CD4-positive, alpha-beta T cell (primary cell): Measurements from ENCODE around the gene WNK2. TPM values are rescaled to one million over a fixed set of nuclear protein-coding genes. Genes with fewer than 3 reads are reported as not detected.
A peak's percentile ranks its signal among the peaks of the same experiment; 100 is the strongest.

ENCODE experiments used
- ATAC-seq: fragments of 200-7000 bp; cut with Tn5 transposase; one replicate; pipeline ENCODE4 v1.10.0; 2022; ENCODE audit warnings: mild to moderate bottlenecking; ENCODE audit not compliant: poor library complexity
- CTCF ChIA-PET: fragments of 350-600 bp; sonication (Branson Sonifier 250); formaldehyde crosslinking; loops from one replicate; lab custom pipeline; 2021; ENCODE audit warnings: antibody characterized with exemption, inconsistent platforms; lab: Charles Lee
- POLR2A ChIA-PET: fragments of 350-600 bp; sonication (Branson Sonifier 250); formaldehyde crosslinking; loops from one replicate; lab custom pipeline; 2021; ENCODE audit warnings: antibody characterized with exemption, inconsistent platforms; lab: Charles Lee
- DNase-seq, 14 experiments: peaks; one replicate each; pipeline ENCODE4 v3.0.0-alpha.2; 2013 to 2020; ENCODE audit warnings: mixed read lengths in 2 of 14
- H3K27ac ChIP-seq, 2 donors: one replicate each; pipeline versions ENCODE4 v1.5.1 to v1.7.0; 2013; ENCODE audit warnings: low read length in 2 of 2, low read depth in 1 of 2, mild to moderate bottlenecking in 1 of 2
- H3K27me3 ChIP-seq, 2 experiments: 1 replicate in 1 of 2; 2 replicates in 1 of 2; pipeline versions ENCODE4 v1.6.1 to v1.7.0; 2013; ENCODE audit warnings: low read length in 2 of 2, control low read depth in 1 of 2, mild to moderate bottlenecking in 1 of 2, moderate library complexity in 1 of 2; ENCODE audit not compliant: insufficient read depth in 2 of 2, control insufficient read depth in 1 of 2
- H3K36me3 ChIP-seq: one replicate; pipeline ENCODE4 v1.6.1; 2013; ENCODE audit warnings: low read length, control low read depth; ENCODE audit not compliant: insufficient read depth
- H3K4me1 ChIP-seq: one replicate; pipeline ENCODE4 v1.6.1; 2013; ENCODE audit warnings: low read length, control low read depth; ENCODE audit not compliant: insufficient read depth
- H3K4me3 ChIP-seq: one replicate; pipeline ENCODE4 v1.5.1; 2013; ENCODE audit warnings: mild to moderate bottlenecking, low read length, moderate library complexity
- H3K9me3 ChIP-seq, 2 experiments: 1 replicate in 1 of 2; 2 replicates in 1 of 2; pipeline versions ENCODE4 v1.6.1 to v1.7.0; 2013; ENCODE audit warnings: low read length in 2 of 2, mild to moderate bottlenecking in 2 of 2, control low read depth in 1 of 2, moderate library complexity in 1 of 2; ENCODE audit not compliant: control insufficient read depth in 1 of 2, insufficient read depth in 1 of 2
- H3K27ac Mint-ChIP-seq: one replicate; pipeline ENCODE4 v1.8.0; 2020; ENCODE audit warnings: mixed read lengths
- H3K27me3 Mint-ChIP-seq: one replicate; pipeline ENCODE4 v1.8.0; 2021; ENCODE audit warnings: mixed read lengths
- H3K36me3 Mint-ChIP-seq: one replicate; pipeline ENCODE4 v1.8.0; 2021; ENCODE audit warnings: low read depth, mixed read lengths
- H3K4me1 Mint-ChIP-seq: one replicate; pipeline ENCODE4 v1.8.0; 2021; ENCODE audit warnings: low read depth, mixed read lengths
- H3K4me3 Mint-ChIP-seq: one replicate; pipeline ENCODE4 v1.8.0; 2020; ENCODE audit warnings: mild to moderate bottlenecking, mixed read lengths
- H3K9me3 Mint-ChIP-seq: one replicate; pipeline ENCODE4 v1.8.0; 2020; ENCODE audit warnings: mixed read lengths
- intact Hi-C, 2 experiments: fragments of 100-400 bp; cut with DNase I in 1 of 2; cut with micrococcal nuclease in 1 of 2; formaldehyde crosslinking; loops; one replicate each; pipeline versions ENCODE4 v1.15.1 to v1.9.0; 2023 to 2025; cut with DNase I, micrococcal nuclease
- total RNA-seq, 174 experiments: library from RNA in 2 of 174; stranded (reverse) in 2 of 174; gene quantifications; one replicate each; pipeline ENCODE4 v1.2.3 and lab custom pipeline; 2021 to 2026
- TF ChIP-seq, protein P1 (sequence below): fragments of 200-600 bp; IDR thresholded peaks from one replicate; pipeline ENCODE4 v1.8.0; 2022; ENCODE audit warnings: antibody characterized with exemption, mild to moderate bottlenecking

WNK2 gene
- total RNA-seq, 2 experiments from 2014 or later = 0.19 to 0.22 TPM

DNA sequence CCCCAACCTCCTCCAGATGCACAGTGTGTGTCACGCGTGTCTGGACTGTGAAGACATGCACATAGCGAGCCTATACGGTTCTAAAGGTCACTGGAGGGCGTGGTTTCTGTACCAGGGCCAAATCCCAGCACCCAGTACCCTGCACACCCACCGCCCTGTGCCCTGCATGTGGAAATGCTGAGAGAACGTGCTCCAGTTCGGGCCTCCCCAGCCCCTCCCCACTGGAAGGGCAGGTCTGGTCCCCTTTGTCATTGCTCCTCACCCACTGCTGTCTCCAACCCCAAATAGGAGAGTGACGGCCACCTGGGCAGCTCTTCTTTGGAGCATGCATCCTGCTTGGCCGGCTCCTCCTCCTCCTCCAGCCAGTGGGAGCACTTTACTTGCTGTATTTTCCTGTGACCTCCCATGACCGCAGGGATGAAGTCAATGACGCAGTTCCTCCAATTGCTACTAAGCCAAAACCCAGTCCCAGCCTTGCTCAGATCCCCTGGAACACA lies 116.7 kb downstream of the WNK2 start:
- CTCF ChIA-PET = no interaction called here

DNA sequence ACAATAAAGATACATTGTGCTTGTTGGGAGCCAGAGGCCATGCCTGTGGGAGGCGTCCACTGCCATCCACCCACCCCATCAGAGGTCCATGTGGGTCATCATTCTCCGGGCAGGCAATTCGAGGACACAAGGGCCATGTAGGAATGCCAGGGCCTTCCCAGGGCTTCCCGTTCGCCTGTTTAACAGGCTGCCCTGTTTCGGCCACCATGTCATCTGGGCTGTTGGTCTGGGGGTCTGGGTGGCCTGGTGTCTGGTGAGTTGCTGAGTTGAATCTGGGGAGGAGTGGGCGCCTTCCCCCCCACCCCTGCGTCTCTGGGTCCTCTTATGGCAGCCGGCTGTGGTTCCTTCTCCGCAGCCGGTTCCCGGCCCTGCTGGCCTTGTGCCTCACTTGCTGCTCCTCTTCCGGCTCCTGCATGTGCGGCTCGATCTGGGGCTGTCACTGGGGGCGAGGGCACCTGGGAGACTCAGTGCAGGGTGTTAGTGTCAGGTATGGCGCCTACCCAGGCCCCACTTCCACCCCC lies 117.4 kb downstream of the WNK2 start:
- POLR2A ChIA-PET = no interaction called here

More for the DNA sequence above, 116.7 kb downstream of the WNK2 start:
- Mint-ChIP-seq H3K9me3 (no peaks in the 10 kb centered on the region), H3K27me3 (no peaks in the 10 kb centered on the region), H3K4me3 (no peak overlapping the region), H3K27ac (no peak overlapping the region), H3K4me1 (peaks cover 10% of the 10 kb centered on the region), H3K36me3 (no peaks in the 10 kb centered on the region)
- no peak overlapping the region for H3K27ac ChIP-seq
- no peaks in the 10 kb centered on the region for H3K27me3 ChIP-seq
- peaks cover 0 to 6% of the 10 kb centered on the region in 2 experiments for H3K9me3 ChIP-seq
- peaks cover 12% of the 10 kb centered on the region for H3K4me1 ChIP-seq
- intact Hi-C loops = loop anchor here (5.0 to 10.0 kb wide), 3 partner anchors 296 to 456 kb away; no protein-coding TSS in a partner anchor
- DNase-seq (no peak), ATAC-seq (no peak)
- POLR2A ChIA-PET = no interaction called here
- H3K36me3 ChIP-seq = no peaks in the 10 kb centered on the region
- TF ChIP-seq, protein P1, sequence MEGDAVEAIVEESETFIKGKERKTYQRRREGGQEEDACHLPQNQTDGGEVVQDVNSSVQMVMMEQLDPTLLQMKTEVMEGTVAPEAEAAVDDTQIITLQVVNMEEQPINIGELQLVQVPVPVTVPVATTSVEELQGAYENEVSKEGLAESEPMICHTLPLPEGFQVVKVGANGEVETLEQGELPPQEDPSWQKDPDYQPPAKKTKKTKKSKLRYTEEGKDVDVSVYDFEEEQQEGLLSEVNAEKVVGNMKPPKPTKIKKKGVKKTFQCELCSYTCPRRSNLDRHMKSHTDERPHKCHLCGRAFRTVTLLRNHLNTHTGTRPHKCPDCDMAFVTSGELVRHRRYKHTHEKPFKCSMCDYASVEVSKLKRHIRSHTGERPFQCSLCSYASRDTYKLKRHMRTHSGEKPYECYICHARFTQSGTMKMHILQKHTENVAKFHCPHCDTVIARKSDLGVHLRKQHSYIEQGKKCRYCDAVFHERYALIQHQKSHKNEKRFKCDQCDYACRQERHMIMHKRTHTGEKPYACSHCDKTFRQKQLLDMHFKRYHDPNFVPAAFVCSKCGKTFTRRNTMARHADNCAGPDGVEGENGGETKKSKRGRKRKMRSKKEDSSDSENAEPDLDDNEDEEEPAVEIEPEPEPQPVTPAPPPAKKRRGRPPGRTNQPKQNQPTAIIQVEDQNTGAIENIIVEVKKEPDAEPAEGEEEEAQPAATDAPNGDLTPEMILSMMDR = no peak
- H3K4me3 ChIP-seq = no peak overlapping the region

DNA sequence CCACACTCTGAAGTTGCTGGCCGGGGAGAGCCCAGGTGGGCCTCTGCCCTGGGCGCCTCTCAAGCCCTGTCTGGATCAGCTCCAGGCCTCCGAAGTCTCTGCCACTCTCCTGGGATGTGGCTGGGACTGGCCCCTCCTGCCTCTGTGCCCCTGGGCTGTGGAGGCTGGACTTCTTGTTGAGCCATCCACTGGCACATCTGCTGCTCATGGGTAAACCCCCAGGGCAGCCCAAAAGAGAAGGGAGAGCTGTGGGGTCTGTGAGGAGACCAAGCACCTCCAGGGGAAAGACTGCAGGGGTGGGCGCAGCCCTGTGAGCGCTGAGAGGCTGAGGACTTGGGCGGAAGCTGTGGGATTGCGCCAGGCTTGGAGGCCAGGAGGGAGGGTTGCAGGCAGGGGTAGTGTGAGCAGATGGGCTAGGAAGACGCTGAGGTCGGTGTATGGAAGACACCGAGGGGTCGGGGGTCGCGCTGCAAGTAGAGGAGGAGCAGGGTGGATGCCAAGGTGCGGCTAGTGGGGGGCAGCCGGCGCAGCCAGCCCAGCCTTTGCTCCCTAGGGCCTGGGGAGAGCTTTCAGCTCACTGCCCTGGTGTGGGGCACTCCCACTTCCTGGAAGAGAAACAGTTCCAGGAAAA lies 118.1 kb downstream of the WNK2 start:
- Mint-ChIP-seq H3K4me3 (no peak overlapping the region), H3K27ac (no peak overlapping the region), H3K4me1 (peaks cover 9% of the 10 kb centered on the region), H3K27me3 (no peaks in the 10 kb centered on the region), H3K36me3 (no peaks in the 10 kb centered on the region), H3K9me3 (no peaks in the 10 kb centered on the region)
- ChIA-PET CTCF (interaction anchor here (0.8 to 1.1 kb wide), 3 partner anchors 148 to 274 kb away, joined by 3 to 5 read pairs (median 4); no protein-coding TSS in a partner anchor), POLR2A (interaction anchor here (0.6 to 1.3 kb wide), 4 partner anchors 86 to 274 kb away, joined by 3 to 4 read pairs (median 4); no protein-coding TSS in a partner anchor)
- no peak overlapping the region for H3K27ac ChIP-seq
- no peak overlapping the region for H3K4me3 ChIP-seq
- H3K4me1 ChIP-seq = peaks cover 11% of the 10 kb centered on the region
- intact Hi-C loops = loop anchor here (1.0 to 10.0 kb wide), 7 partner anchors 142 to 457 kb away; no protein-coding TSS in a partner anchor
- peaks cover 0 to 2% of the 10 kb centered on the region in 2 experiments for H3K9me3 ChIP-seq
- no peaks in the 10 kb centered on the region for H3K27me3 ChIP-seq
- TF ChIP-seq, protein P1 = no peak
- DNase-seq = peak in 1 of 14 experiments; percentile 29
- ATAC-seq = no peak
- no peaks in the 10 kb centered on the region for H3K36me3 ChIP-seq

More for the DNA sequence above, 117.4 kb downstream of the WNK2 start:
- DNase-seq (peak in 1 of 14 experiments; percentile 15), ATAC-seq (no peak)
- no peak overlapping the region for H3K4me3 Mint-ChIP-seq
- intact Hi-C loops = loop anchor here (5.0 to 10.0 kb wide), 3 partner anchors 297 to 457 kb away; no protein-coding TSS in a partner anchor
- no peaks in the 10 kb centered on the region for H3K9me3 Mint-ChIP-seq
- no peaks in the 10 kb centered on the region for H3K36me3 ChIP-seq
- no peaks in the 10 kb centered on the region for H3K27me3 ChIP-seq
- H3K9me3 ChIP-seq = peaks cover 0 to 6% of the 10 kb centered on the region in 2 experiments
- no peak overlapping the region for H3K4me3 ChIP-seq
- no peak overlapping the region for H3K27ac ChIP-seq
- peaks cover 12% of the 10 kb centered on the region for H3K4me1 ChIP-seq
- CTCF ChIA-PET = no interaction called here
- peaks cover 10% of the 10 kb centered on the region for H3K4me1 Mint-ChIP-seq
- no peaks in the 10 kb centered on the region for H3K27me3 Mint-ChIP-seq
- no peaks in the 10 kb centered on the region for H3K36me3 Mint-ChIP-seq
- H3K27ac Mint-ChIP-seq = no peak overlapping the region
- TF ChIP-seq, protein P1 = no peak
